NB4 (cell line): Measurements from ENCODE around the gene RPL18.
A peak's percentile ranks its signal among the peaks of the same experiment; 100 is the strongest.

Experiments
- DNase-seq: peaks from one replicate; pipeline ENCODE4 v3.0.0; 2010; ENCODE audit warnings: low read depth
- H3K4me3 ChIP-seq: one replicate; pipeline ENCODE4 v1.5.1; 2011; ENCODE audit warnings: mild to moderate bottlenecking, low read depth, low read length, moderate library complexity
- CTCF ChIP-seq: IDR thresholded peaks from one replicate; pipeline ENCODE4 v1.5.1; 2012; ENCODE audit warnings: low read depth, low read length
- MYC ChIP-seq: IDR thresholded peaks from 2 replicates; pipeline ENCODE4 v1.6.1; 2011; ENCODE audit warnings: low read depth, low read length
- POLR2A ChIP-seq: IDR thresholded peaks from 2 replicates; pipeline ENCODE4 v1.6.1; 2011; ENCODE audit warnings: mild to moderate bottlenecking; ENCODE audit not compliant: insufficient read length; ENCODE audit errors: extremely low read depth
- TF ChIP-seq, protein P1 (sequence below): IDR thresholded peaks from 2 replicates; pipeline ENCODE4 v1.6.1; 2011; ENCODE audit warnings: low read depth, low read length

Gene RPL18

GRCh38 chr19:48613852-48614435 lies 5.0 kb downstream of the RPL18 start:
- no peak for TF ChIP-seq MYC
- no peak for TF ChIP-seq POLR2A
- TF ChIP-seq, protein P1, sequence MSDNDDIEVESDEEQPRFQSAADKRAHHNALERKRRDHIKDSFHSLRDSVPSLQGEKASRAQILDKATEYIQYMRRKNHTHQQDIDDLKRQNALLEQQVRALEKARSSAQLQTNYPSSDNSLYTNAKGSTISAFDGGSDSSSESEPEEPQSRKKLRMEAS = no peak
- no peak for TF ChIP-seq CTCF
- H3K4me3 ChIP-seq = no peak overlapping the region

GRCh38 chr19:48613024-48613851 lies 5.7 kb downstream of the RPL18 start:
- TF ChIP-seq CTCF (no peak), MYC (no peak)
- TF ChIP-seq, protein P1 = no peak
- no peak overlapping the region for H3K4me3 ChIP-seq
- DNase-seq = no peak

More at GRCh38 chr19:48613852-48614435, 5.0 kb downstream of the RPL18 start:
- DNase-seq = no peak

GRCh38 chr19:48611872-48612271 lies 7.1 kb downstream of the RPL18 start:
- DNase-seq = peak; percentile 60
- H3K4me3 ChIP-seq = no peak overlapping the region
- TF ChIP-seq POLR2A (no peak), MYC (no peak), CTCF (no peak)
- TF ChIP-seq, protein P1 = no peak

DNA sequence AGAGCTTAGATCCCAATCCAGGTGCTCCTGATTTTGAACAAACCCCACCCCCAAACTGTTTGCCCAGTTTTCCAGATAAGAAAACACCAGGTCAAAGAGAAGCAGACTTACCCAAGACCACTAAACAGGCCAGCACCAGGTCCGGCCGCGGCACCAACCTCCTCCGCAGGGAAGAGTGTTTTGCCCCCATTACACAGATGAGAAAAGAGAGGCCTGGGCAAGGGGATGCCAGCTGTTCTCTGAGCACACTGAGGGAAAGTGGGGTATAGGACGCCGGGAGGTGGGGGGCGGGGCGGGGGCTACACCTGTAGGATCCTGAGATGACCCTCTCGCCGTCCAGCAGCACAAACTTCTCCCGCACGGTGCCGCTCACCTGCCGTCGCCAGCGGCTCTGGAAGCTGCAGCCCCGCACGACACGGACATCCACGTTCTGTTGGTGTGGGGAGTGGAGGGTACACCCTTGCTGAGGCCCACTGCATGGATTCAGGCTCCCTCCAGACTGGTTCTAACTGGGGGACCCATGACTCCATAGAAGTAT lies 9.3 kb downstream of the RPL18 start:
- DNase-seq = no peak
- TF ChIP-seq MYC (no peak), CTCF (no peak), POLR2A (no peak)
- TF ChIP-seq, protein P1 = no peak
- H3K4me3 ChIP-seq = no peak overlapping the region

DNA sequence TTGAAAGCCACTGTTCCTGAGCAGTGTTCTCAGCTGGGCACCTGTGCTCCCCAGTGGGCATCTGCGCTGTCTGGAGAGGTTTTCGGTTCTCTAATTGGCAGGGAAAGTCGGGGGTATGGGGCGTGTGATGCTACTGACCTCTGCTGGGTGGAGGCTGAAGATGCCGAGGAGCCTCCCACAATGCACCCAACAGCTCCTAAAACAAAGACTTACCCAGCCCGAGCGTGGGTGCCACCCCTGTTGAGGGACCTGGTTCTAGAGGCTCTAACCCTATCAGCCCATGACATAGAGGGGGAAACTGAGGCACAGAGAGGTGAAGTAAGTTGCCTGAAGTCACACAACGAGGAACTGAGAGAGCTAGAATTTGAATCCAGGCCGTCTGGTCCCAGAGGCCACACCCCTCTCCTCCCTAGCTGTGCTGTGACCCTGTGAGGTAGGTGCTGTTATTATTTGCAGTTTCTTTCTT lies 10.1 kb downstream of the RPL18 start:
- peak; percentile 96 for DNase-seq
- peak; percentile 100 for TF ChIP-seq CTCF
- TF ChIP-seq, protein P1 = peak; percentile 82
- peak; percentile 89 for TF ChIP-seq MYC
- TF ChIP-seq POLR2A = no peak
- H3K4me3 ChIP-seq = peak overlapping the region; percentile 18
